AG10803 (cell line): ENCODE data around the gene GRAMD1B.

Source experiments
- DNase-seq: peaks from one replicate; pipeline ENCODE4 v3.0.0; 2010; ENCODE audit warnings: low read depth
- H3K4me3 ChIP-seq: 2 replicates; pipeline ENCODE4 v1.5.1; 2011; ENCODE audit warnings: mild to moderate bottlenecking, low read length, control low read depth
- CTCF ChIP-seq: conservative IDR thresholded peaks from 2 replicates; pipeline ENCODE4 v1.5.1; 2011; ENCODE audit warnings: mild to moderate bottlenecking, low read length, control low read depth, inconsistent platforms

The GRAMD1B gene

GRCh38 chr11:123478352-123478987 is 48.4 kb downstream of the GRAMD1B start:
- H3K4me3 ChIP-seq, result no peak overlapping the region
- peak; percentile 71 for TF ChIP-seq CTCF
- peak; percentile 83 for DNase-seq

GRCh38 chr11:123479048-123479837 is 49.2 kb downstream of the GRAMD1B start:
- no peak overlapping the region for H3K4me3 ChIP-seq
- no peak for TF ChIP-seq CTCF
- DNase-seq, result no peak

GRCh38 chr11:123480290-123480815 is 50.3 kb downstream of the GRAMD1B start:
- H3K4me3 ChIP-seq, result no peak overlapping the region
- no peak for TF ChIP-seq CTCF
- DNase-seq, result no peak

GRCh38 chr11:123480882-123481281 is 50.8 kb downstream of the GRAMD1B start:
- TF ChIP-seq CTCF, result no peak

GRCh38 chr11:123481640-123482039 is 51.6 kb downstream of the GRAMD1B start:
- H3K4me3 ChIP-seq, result no peak overlapping the region
- no peak for DNase-seq
- no peak for TF ChIP-seq CTCF

More at GRCh38 chr11:123480882-123481281, 50.8 kb downstream of the GRAMD1B start:
- no peak for DNase-seq
- H3K4me3 ChIP-seq, result no peak overlapping the region

- no peak for TF ChIP-seq CTCF
- no peak overlapping the region for H3K4me3 ChIP-seq
- DNase-seq, result no peak
Observed at GRCh38 chr11:123482218-123482617, 52.1 kb downstream of the GRAMD1B start.
